HG02938 (cell line): ENCODE data around the gene RHOBTB3.

Source experiments
- ATAC-seq: cut with Tn5 transposase; IDR thresholded peaks from one replicate; pipeline ENCODE4 v1.9.1; 2021; ENCODE audit warnings: mild to moderate bottlenecking, moderate library complexity; ENCODE audit not compliant: unreplicated experiment

The RHOBTB3 gene

DNA sequence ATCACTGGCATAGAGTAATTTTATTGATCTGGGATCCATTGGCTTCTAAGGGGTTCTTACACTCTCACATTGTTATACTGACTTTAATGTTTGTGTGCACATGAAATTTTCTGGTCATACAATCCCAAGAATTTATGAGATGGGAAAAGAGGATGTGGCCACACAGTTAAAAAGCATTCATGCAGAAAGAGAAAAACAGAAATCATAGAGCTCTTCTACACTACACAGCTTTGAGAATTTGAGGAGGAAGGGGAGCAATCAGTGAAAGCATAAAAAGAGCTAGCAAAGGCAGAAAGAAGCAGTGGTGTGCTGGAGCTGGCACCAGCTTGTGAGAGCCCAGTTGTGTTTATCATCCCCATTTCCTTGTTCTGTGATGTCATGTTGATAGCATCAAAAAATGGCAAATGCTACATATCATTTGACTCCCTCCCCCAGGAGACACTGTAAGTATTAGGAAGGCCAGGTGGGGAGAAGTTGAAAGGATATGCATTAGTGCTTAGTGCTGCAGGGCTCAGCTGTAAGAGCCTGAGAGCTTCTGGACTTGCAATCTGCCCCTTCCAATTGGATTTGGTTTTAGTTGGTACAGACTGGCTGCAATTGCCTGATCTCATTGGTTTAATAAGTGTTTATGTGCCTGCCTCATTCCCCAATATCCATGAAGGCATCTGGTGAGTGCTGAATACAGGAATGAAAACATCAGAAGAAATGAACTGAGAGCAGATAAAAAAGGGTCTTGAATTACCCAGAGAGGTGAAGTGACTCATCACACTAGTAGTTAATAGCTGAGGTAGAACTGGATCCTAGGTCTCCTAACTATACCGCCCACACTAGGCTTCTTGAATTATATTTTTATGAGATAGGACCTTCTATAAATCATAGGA is 30.9 kb downstream of the RHOBTB3 start:
- ATAC-seq, result no peak

DNA sequence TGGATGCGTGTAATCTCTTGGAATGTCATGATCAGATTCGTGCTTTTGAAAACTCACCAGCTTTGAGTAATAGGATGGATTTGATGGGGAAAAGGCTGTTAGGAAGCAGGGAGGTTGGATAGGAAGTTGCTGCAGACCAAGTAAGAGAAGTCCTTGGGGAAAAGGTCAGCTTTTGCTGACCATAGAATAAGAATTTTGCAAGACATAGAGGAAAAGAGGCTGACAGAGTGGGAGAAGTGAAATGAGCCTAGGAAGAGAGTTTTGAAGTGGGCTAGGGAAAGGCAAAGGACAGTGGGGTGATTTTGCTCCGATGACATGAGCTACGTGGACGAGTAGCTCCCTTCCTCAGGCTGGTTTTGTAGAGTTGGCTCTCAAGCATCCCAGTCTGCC is 31.5 kb downstream of the RHOBTB3 start:
- no peak for ATAC-seq

- ATAC-seq, result no peak
Observed at GRCh38 chr5:95763941-95764340, 32.8 kb downstream of the RHOBTB3 start.

GRCh38 chr5:95768731-95769130 is 37.6 kb downstream of the RHOBTB3 start:
- ATAC-seq, result no peak

DNA sequence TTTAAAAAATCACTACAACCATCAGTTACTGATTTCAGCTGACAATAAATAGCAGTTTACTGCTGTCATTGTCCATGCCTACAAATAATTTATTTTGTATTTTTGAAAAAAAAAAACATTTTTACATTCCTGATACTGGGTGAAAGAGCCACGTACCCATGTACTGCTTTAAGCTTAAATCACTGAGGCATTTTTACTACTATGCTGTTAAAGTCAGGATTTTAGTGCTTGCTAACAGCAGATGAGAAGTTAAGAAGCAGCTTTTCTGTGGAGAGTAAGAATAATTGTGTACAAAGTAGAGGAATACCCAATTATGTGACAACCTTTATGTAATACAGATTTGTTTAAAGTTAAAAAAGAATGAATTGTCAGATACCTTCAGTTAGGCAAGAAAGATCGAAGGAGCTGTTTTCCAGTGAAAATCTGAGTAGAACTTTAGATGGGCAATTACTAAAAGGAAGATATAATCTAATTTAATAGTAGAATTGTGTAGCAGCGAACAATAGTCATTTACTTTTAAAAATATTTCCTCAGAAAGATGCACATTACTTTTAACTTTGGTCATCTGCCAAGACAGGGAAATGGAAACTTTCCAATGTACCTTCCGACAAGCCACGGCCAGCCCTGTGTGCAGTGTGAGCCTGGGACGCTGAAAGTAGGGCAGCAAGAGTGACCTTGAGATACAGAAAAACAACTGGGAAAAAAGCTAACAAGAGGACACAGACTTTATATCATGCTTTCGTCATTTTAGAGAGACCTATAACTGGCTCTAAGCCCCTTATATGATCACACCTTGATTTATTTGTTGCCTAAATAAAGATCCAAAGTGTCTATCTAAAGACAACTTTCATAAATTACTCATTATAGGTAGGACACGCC is 39.9 kb downstream of the RHOBTB3 start:
- no peak for ATAC-seq

- ATAC-seq, result no peak
Observed at GRCh38 chr5:95771892-95772291, 40.8 kb downstream of the RHOBTB3 start.

DNA sequence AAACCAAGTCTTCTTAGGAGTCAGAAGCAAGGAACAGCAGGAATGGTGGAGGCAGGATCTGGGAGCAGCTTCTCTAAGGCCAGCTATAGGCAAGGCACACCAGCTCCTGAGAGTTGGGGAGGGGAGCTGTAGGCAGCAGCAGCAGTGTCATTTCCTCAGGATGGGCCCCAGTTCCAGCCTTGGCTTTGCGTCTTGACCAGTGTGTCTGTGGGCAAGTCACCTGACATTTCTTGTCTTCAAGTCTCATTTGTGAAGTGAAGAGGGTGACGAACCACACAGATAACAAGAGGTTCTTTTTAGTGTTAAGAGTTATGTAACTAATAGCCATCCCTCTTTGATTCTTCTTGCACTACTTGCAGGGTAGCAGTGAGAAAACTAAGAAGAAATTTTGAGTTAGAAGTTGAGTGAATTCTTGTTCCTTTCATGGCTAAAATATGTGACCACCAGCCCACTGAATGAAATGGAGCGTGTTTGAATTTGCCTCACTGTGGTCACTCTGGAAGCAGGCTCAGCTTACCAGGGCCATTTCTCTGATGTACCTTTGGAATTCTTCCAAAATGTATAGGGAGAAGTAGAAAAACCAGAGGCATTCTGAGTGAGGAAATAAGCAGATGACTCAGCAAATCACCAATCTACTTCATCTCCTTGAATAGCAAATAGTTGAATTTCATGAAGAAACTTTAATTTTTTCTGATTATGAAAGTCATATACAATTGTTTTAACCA is 42.4 kb downstream of the RHOBTB3 start:
- ATAC-seq, result no peak

DNA sequence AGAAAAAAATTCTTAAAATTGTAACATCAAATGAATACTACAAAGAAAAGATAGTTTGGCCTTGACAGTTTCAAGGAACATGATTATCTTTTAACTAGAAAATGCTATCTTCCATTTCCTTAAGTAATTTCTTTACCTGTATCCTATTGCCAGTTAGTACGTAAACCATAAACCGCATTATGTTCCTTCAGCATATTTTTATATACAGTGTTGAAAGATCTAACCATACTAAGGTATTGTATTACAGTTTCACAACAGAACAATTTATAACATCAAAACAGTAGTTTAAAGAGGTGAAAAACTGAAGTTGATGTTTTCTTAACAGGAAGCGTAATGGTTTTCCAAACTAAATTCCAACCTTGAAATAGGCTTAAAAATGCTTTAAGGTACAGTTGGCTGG is 46.3 kb downstream of the RHOBTB3 start:
- no peak for ATAC-seq

GRCh38 chr5:95778713-95779436 is 47.7 kb downstream of the RHOBTB3 start:
- no peak for ATAC-seq

DNA sequence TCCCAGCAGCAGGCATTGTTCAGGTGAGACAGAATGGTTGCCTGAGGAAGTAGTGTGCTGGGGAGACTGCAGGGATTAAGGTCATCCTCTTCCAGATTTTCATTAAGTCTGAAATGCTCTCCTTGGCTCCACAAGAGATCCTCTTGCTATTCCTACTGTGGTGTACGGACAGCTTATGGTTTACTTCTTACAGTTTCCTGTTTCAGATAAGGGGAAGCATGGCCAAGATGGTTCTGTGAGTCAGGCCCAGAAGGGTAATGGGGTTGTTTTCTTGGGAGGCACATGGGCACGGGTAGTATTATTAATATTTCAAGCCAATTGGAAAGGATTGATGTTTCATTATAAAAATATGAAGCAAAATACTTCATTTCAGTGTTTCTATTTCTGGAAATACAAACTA is 48.5 kb downstream of the RHOBTB3 start:
- ATAC-seq, result no peak

- ATAC-seq, result no peak
Observed at GRCh38 chr5:95780597-95780996, 49.5 kb downstream of the RHOBTB3 start.

DNA sequence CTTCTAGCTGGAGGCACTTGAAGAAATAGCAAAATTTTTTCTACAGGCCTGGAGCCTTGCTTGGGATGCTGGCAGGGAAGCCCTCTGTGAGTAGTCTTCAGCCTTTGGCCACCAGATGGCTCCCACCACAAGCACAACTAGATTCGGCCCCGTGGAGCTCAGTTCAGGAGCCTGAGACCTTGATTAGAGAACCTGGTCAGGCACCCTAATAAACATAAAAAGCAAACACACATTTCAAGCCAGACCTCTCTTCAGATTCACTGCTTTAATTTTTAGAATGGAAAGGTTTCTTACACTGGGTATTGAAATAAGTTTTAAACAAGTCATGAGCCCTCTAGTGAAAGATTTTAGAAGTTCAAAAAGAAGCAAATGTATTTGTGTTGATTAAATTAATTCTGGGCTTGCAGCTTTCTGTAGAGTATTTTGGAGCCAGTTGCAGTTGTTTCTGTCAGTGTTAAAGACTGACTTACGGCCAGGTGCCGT is 50.0 kb downstream of the RHOBTB3 start:
- peak; percentile 96 for ATAC-seq

DNA sequence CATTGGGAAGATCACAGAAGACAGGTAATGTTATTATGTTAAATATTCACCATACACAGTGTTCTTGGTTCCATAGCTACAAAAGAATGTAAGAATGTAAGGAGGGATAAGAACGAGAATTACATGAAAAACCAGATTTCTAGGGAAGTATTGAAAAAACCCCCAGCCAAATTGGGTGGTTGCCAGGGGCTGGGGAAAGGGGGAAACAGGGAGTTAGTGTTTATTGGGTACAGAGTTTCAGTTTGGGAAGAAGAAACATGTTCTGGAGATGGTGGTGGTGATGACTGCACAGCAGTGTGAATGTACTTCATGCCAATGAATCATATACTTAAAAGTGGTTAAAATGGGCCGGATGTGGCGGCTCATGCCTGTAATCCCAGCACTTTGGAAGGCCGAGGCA is 51.0 kb downstream of the RHOBTB3 start:
- ATAC-seq, result no peak

- no peak for ATAC-seq
Observed at GRCh38 chr5:95783661-95784060, 52.5 kb downstream of the RHOBTB3 start.

- no peak for ATAC-seq
Observed at GRCh38 chr5:95784514-95785302, 53.6 kb downstream of the RHOBTB3 start.

DNA sequence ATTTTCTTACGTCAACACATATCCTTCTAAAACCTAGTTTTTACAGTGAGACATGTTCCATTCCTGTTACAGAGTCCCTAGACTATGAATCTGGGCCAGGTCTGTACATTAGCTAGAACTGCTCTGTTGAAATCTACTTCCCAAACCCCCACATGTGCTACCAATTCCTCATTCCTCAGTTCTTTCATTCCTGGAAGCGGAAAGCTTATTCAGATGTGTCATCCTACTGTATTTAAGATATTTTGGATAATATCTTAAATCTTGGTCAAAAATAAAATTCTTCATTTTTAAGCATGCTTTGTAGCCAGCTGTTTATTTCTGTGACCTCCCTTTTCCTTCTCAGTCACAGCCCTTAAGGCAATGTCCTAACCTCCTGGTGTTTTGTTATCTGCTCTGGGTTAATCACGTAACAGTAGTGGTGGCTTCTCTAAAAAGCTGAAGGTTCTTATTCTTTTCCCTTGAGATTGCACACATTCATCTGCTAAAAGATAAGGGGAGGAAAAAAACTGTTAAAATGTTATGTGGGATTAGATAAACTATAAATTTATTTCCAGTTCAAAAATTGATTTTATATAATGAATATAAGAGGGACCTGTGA is 55.8 kb downstream of the RHOBTB3 start:
- no peak for ATAC-seq

DNA sequence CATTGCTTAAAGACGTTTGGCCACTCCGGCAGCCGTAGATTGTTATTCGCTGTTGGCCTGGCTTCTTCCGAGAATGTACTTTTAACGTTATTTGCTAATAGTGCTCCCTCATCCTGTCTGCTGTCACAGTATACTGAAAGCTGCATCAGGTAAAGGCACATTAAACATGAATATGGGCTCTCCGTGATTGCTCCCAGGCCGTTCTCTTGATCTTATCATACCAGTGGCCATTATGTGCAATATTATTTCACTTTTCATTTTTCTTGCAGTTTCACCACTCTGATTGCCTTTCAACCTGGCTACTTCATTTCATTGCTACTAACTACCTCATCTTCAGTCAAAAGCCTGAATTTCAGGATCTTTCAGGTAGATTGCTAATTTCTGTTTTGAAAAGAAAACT is 57.4 kb downstream of the RHOBTB3 start:
- no peak for ATAC-seq

DNA sequence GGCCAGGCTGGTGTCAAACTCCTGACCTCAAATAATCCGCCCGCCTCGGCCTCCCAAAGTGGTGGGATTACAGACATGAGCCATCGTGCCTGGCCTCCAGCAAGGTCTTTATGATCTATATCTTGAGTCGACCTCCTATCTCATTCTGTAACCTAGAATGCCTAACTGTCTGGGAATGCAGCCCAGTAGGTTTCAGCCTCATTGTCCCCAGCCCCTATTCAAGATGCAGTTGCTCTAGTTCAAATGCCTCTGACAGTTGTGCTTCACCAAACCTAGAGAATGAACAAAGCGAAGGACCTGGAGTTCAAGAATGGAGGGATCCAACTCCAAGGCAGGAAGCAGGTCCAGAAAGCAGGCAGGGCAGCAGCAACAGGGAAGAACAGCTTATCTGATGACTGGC is 60.6 kb downstream of the RHOBTB3 start:
- no peak for ATAC-seq

- ATAC-seq, result no peak
Observed at GRCh38 chr5:95794070-95794516, 63.0 kb downstream of the RHOBTB3 start.
